Gastroesophageal sphincter (tissue), 4 donors: ENCODE results near the gene NDUFA9. TPM values are rescaled to one million over a fixed set of nuclear protein-coding genes. Genes with fewer than 3 reads are reported as not detected.

Experiments used
- ATAC-seq: fragments of 150-250 bp; one replicate; pipeline ENCODE4 v1.9.1; 2016; ENCODE audit warnings: mild to moderate bottlenecking, moderate library complexity
- H3K27ac ChIP-seq, 4 donors: fragments of 200-600 bp; sonication (generic) in 3 of 4; 1 replicate in 3 of 4; 2 replicates in 1 of 4; pipeline ENCODE4 v1.5.1; 2016 to 2019
- H3K27me3 ChIP-seq: fragments of 200-600 bp; sonication (generic); one replicate; pipeline ENCODE4 v1.5.1; 2019
- H3K36me3 ChIP-seq, 2 donors: fragments of 200-600 bp; sonication (generic); one replicate each; pipeline ENCODE4 v1.5.1; 2019; ENCODE audit warnings: control low read depth in 1 of 2
- H3K4me1 ChIP-seq, 3 donors: fragments of 200-600 bp; sonication (generic); 1 replicate in 2 of 3; 2 replicates in 1 of 3; pipeline ENCODE4 v1.5.1; 2016 to 2019; ENCODE audit warnings: control low read depth in 2 of 3
- H3K4me3 ChIP-seq, 2 donors: fragments of 200-600 bp; sonication (generic); one replicate each; pipeline ENCODE4 v1.5.1; 2019; ENCODE audit warnings: mild to moderate bottlenecking in 1 of 2, moderate library complexity in 1 of 2
- H3K9me3 ChIP-seq, 3 donors: fragments of 200-600 bp; sonication (generic); one replicate each; pipeline ENCODE4 v1.5.1; 2017 to 2019; ENCODE audit warnings: control low read depth in 2 of 3
- CTCF ChIP-seq, 4 experiments: fragments of 200-600 bp in 2 of 4; fragments of 450-650 bp in 2 of 4; sonication (generic) in 1 of 4; IDR thresholded peaks; one replicate each; pipeline ENCODE4 v1.5.1; 2017 to 2019; ENCODE audit warnings: antibody characterized with exemption in 4 of 4, mild to moderate bottlenecking in 2 of 4, moderate library complexity in 2 of 4
- EP300 ChIP-seq: sonication (generic); formaldehyde crosslinking; IDR thresholded peaks from one replicate; pipeline ENCODE4 v1.6.1; 2017; ENCODE audit warnings: antibody characterized with exemption, mild to moderate bottlenecking
- POLR2A ChIP-seq, 2 donors: fragments of 450-650 bp; IDR thresholded peaks; one replicate each; pipeline ENCODE4 v1.6.1; 2017; ENCODE audit warnings: antibody characterized with exemption in 2 of 2, mild to moderate bottlenecking in 2 of 2, moderate library complexity in 1 of 2
- POLR2AphosphoS5 ChIP-seq: sonication (generic); formaldehyde crosslinking; IDR thresholded peaks from one replicate; pipeline ENCODE4 v1.6.1; 2017; ENCODE audit warnings: antibody characterized with exemption
- WGBS, 2 donors: methylation state at CpG; one replicate each; pipeline ENCODE4 v1.1.5; 2018; ENCODE audit warnings: low coverage in 1 of 2; 5-methylcytosine and 5-hydroxymethylcytosine counted together
- total RNA-seq, 4 donors: library from RNA; depleted of rRNA; stranded (reverse); fragments of >200 nt; gene quantifications; one replicate each; pipeline ENCODE4 v1.1.0, GENCODE V29; 2016

Gene NDUFA9
- total RNA-seq, 4 donors from 2014 or later = 33.3 to 65.8 (median 43.8) TPM

GRCh38 chr12:4665236-4665635 is 16.3 kb downstream of the NDUFA9 start:
- Histone ChIP-seq H3K27ac (no peak overlapping the region), H3K36me3 (peaks cover 23 to 100% of the 10 kb centered on the region in 2 donors), H3K4me1 (no peaks in the 10 kb centered on the region), H3K4me3 (no peak overlapping the region), H3K27me3 (no peaks in the 10 kb centered on the region), H3K9me3 (no peaks in the 10 kb centered on the region)
- ATAC-seq = no peak
- TF ChIP-seq POLR2AphosphoS5 (no peak), POLR2A (IDR thresholded peaks at IDR 0.05) (no peak), CTCF (IDR thresholded peaks at IDR 0.05) (no peak), EP300 (no peak)
- 89 to 100% methylated on average over 3 of the region's 3 CpGs for WGBS, 2 donors

DNA sequence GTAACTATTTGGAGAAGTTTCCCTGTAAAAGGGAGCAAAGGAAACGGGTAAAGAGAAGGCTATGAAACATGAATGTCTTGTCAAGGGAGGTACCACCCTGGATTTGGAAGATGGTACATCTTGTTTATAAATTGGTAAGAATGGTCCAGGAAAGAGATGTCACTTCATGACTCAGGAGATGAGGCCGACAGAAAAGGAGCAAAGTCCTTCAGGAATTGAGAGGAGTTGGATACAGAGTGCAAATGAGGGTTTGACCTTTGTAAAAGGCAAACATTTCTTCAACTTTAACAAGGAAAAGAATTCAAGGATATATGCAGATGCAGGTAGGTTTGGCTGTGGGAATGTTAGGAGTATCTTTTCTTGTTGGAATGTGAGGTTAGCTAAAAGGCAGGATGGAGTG is 30.8 kb downstream of the NDUFA9 start:
- no peak for TF ChIP-seq POLR2A (IDR thresholded peaks at IDR 0.05)
- TF ChIP-seq CTCF (IDR thresholded peaks at IDR 0.05) = no peak
- TF ChIP-seq POLR2AphosphoS5 = no peak
- TF ChIP-seq EP300 = no peak
- no peak for ATAC-seq
- Histone ChIP-seq H3K9me3 (no peaks in the 10 kb centered on the region), H3K27me3 (no peaks in the 10 kb centered on the region), H3K4me1 (no peaks in the 10 kb centered on the region), H3K27ac (no peak overlapping the region), H3K36me3 (peaks cover 0 to 40% of the 10 kb centered on the region in 2 donors), H3K4me3 (no peak overlapping the region)
- WGBS, 2 donors = 71 to 89% methylated on average over 2 of the region's 2 CpGs

DNA sequence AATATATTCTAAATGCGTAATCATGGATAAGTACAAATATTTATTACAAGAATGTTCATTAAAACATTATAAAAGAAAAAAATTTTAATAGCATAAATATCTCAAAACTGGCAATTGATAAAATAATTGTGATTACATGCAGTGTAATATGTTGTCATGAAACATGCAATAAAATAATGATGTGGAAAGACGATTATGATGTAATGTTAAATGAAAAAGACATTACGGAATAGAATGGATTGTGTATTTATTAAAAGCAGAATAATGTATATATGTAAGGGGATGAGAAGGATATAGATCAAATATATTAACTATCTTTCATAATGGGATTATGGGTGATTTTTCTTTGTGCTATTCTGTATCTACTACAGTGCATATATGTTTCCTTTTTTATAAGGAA is 32.8 kb downstream of the NDUFA9 start:
- no peaks in the 10 kb centered on the region for H3K27me3 ChIP-seq
- no peak overlapping the region for H3K27ac ChIP-seq
- H3K4me3 ChIP-seq = no peak overlapping the region
- no peak for TF ChIP-seq CTCF (IDR thresholded peaks at IDR 0.05)
- no peak for TF ChIP-seq POLR2A (IDR thresholded peaks at IDR 0.05)
- TF ChIP-seq EP300 = no peak
- no peak for TF ChIP-seq POLR2AphosphoS5
- H3K4me1 ChIP-seq = no peaks in the 10 kb centered on the region
- no peaks in the 10 kb centered on the region for H3K9me3 ChIP-seq
- peaks cover 0 to 60% of the 10 kb centered on the region in 2 donors for H3K36me3 ChIP-seq
- no peak for ATAC-seq
- WGBS, 2 donors = 75 to 93% methylated on average over 3 of the region's 3 CpGs

DNA sequence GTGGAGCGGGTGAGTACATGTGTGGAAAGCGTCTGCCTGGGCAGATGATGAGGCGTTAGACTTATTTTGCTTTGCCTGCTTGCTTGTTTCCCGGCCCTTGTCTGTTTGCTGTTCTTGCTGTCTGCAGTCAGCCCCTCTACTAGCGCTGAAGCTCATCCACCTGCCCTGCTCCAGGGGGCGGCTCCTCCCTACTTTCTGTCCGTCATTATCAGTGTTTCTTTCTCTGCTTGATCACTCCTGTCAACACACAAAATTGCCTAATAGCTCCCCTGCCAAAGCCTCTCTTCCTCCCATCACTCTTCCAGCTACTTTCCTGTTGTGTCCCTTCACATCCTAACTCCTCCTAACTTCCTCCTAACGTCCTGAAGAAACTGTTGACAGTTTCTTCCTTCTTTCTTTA is 36.4 kb downstream of the NDUFA9 start:
- 73 to 81% methylated on average over 4 to 8 of the region's 8 CpGs for WGBS, 2 donors

GRCh38 chr12:4690760-4691159 is 41.8 kb downstream of the NDUFA9 start:
- Histone ChIP-seq H3K27me3 (no peaks in the 10 kb centered on the region), H3K36me3 (peaks cover 0 to 76% of the 10 kb centered on the region in 2 donors), H3K4me3 (no peak overlapping the region), H3K27ac (no peak overlapping the region), H3K4me1 (no peaks in the 10 kb centered on the region), H3K9me3 (no peaks in the 10 kb centered on the region)
- no peak for ATAC-seq
- 79 to 95% methylated on average over 4 to 5 of the region's 5 CpGs for WGBS, 2 donors
- TF ChIP-seq POLR2AphosphoS5 (no peak), EP300 (no peak), CTCF (IDR thresholded peaks at IDR 0.05) (no peak), POLR2A (IDR thresholded peaks at IDR 0.05) (no peak)

More for the DNA sequence above, 36.4 kb downstream of the NDUFA9 start:
- H3K4me3 ChIP-seq = no peak overlapping the region
- no peak overlapping the region for H3K27ac ChIP-seq
- ATAC-seq = no peak
- TF ChIP-seq EP300 = no peak
- TF ChIP-seq POLR2A (IDR thresholded peaks at IDR 0.05) = no peak
- no peak for TF ChIP-seq POLR2AphosphoS5
- no peaks in the 10 kb centered on the region for H3K9me3 ChIP-seq
- H3K36me3 ChIP-seq = peaks cover 0 to 86% of the 10 kb centered on the region in 2 donors
- no peaks in the 10 kb centered on the region for H3K4me1 ChIP-seq
- no peaks in the 10 kb centered on the region for H3K27me3 ChIP-seq

Other genes starting within 250 kb of the NDUFA9 start
- not detected for gene FGF6, start 203.3 kb upstream of the NDUFA9 start, total RNA-seq
- under 1 TPM in 3 of 4 donors, not detected in 1; 0.40 to 0.74 (median 0.54) TPM for gene RAD51AP1, start 110.2 kb upstream of the NDUFA9 start, total RNA-seq
- gene DYRK4, start 86.9 kb upstream of the NDUFA9 start, total RNA-seq = 10 to 100 TPM; 43.1 to 53.9 (median 47.1) TPM
- gene AKAP3, start 63 bp upstream of the NDUFA9 start, total RNA-seq = 1 to 10 TPM in 2 of 4 donors, under 1 TPM in 2; 0.13 to 3.1 (median 1.6) TPM
- 1 to 10 TPM in 3 of 4 donors, under 1 TPM in 1; 0.78 to 2.4 (median 1.5) TPM for gene GALNT8, start 71.3 kb downstream of the NDUFA9 start, total RNA-seq